ENCODE data around the gene PGGT1B. TPM values are rescaled to one million over a fixed set of nuclear protein-coding genes. Genes with fewer than 3 reads are reported as not detected.
"Not testable (repeated sequence)": the region's sequence is repeated elsewhere in the genome, so short reads cannot be mapped to it uniquely, and the experiment has no call there.

The PGGT1B gene
- total RNA-seq, 1 experiment from 2014 or later = 15.7 TPM

DNA sequence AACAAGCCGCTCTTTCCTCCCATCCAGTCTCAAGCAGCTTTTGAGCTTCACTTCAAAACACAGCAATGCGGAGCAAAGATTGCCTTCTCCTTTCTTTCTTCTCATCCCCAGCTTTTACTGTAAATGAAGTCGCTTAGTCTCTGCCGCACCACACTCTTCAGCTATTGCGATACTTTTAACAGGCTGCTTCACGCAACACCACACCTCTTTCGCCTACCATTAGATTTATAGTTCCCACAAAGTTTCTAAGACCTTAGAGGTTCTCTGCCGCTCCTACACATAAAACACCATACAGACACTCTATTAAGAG lies 711 bp downstream of the PGGT1B start:
- DNase-seq (ENCODE audit: extremely low read depth, low read depth) = no peak

DNA sequence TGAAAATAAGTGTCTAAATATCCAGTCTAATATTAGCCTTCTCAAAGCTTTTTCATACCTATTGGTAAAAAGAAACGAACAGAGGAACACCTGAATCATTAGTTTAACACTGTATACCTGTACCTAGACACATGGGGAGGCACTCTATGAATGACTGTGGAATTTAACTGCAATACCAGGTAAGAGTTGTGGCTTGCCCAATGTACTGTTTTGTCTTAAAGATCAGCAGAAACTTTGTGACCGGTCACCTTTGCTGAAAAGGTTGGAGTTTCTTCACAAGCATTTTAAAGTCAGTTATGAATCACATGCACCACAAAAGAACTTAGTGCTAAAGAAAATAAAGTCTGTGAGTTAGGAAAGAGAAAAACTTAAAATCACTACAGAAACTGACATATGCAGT lies 2.4 kb downstream of the PGGT1B start:
- DNase-seq (ENCODE audit: extremely low read depth, low read depth) = no peak

DNA sequence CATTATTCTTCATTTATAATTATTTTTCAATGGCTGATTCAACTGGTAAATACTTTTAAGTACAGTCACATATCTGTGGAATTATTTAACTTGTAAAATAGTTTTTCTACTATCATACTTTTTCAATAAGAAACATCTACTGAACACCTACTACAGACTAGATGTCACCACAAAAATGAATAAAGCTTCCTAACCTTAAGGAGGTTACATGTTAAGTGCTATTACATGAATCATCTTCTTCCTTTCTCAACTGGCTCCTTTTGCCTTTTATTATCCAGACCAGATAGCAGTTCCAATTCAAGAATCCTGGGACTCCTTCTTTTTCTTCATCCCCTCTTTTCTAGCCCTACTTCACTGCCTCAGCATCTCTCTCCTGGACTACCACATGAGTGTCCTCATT lies 4.7 kb downstream of the PGGT1B start:
- DNase-seq (ENCODE audit: extremely low read depth, low read depth) = no peak

DNA sequence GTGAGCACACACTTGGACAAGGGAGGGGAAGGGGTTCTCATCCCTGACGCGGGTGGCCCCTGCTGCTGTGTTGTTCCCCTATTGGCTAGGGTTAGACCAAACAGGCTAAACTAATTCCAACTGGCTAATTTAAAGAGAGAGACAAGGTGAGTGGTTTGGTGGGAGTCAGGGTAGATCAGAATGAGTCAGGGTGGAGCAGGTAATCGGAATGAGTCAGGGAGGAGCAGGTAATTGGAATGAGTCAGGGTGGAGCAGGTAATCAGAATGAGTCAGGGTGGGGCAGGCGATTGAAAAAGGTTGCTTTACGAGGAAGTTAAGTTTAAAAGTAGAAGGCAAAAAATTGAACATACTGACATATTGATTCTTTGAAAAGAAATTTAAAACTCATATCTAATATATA lies 13.3 kb downstream of the PGGT1B start:
- DNase-seq (ENCODE audit: extremely low read depth, low read depth) = not testable (repeated sequence)

DNA sequence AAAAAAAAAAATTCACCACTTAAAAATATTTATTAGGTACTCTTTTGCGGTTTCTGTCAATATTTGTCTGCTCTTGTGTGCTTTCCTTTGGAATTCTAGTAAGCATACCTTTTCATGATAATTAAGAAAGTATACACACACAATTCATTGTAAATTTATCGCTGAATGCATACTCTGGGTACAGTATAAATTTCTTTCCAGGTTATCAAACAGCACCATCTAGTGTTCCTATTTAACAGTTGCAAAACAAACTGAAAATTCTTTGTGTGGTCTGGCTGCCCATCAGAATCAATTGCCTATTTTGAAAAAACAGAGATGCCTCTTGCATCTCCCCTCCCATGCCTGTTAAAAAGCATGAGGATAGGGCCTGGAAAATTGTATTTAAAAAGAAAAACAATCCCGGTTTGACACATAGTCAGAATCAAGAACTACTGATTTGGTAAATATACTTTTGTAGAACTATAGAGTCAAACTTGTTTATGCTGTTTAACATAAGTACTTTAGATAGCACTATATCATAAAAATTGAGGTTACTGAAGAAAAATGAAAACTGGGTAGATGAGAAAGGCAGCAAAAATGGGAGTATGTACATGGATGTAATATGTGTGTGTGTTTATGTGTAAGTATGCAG lies 16.2 kb downstream of the PGGT1B start:
- DNase-seq (ENCODE audit: extremely low read depth, low read depth) = peak; percentile 58

DNA sequence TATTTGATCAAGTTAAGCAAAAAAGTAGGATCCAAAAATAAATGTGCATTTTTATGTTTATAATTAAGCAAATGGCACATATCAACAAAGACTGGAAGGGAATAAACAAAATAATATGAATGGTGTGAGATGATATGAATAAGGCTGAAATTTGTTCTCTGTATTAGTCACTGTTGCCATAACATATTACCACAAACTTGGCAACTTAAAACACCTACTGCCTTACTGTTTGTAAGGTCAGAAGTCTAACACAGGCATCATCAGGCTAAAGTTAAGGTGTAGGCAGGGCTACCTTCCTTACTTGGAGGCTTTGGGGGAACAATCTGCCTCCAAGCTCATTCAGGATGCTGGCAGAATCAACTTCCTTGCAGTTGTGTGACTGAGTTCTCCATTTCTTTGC lies 19.3 kb downstream of the PGGT1B start:
- no peak for DNase-seq (ENCODE audit: extremely low read depth, low read depth)

DNA sequence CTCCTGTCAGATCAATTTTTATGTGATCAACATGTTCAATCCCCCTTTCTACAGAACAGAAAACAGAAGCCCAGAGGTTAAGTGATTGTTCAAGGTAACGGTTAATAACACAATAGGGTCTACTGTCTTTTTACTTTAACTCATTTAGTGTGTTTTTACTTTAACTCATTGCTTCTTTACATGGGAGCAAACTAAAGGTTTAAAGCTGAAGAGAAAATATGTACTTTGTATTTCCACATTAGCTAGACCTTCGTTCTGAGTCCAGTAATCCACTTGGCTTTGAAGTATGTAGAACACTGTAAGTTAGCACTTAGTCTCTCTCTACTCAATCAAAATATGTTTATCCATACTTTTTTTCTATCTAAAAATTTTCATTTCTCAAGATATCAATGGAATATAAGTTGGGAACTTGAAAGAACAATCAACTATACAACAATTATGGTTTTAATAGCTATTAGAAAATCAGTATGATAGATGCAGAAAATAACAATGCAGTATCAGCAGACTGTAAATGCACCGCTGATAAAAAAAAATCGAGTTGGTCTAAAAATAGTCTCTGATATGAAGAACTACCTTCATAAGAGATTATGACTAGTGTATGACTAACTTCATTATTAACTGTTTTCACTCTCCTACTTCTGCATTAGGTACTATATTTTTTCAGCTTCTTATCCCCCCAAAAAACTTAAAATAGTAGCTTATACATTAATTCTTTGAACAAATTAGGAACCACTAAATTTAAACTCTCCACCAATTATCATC lies 20.6 kb downstream of the PGGT1B start:
- no peak for DNase-seq (ENCODE audit: extremely low read depth, low read depth)

DNA sequence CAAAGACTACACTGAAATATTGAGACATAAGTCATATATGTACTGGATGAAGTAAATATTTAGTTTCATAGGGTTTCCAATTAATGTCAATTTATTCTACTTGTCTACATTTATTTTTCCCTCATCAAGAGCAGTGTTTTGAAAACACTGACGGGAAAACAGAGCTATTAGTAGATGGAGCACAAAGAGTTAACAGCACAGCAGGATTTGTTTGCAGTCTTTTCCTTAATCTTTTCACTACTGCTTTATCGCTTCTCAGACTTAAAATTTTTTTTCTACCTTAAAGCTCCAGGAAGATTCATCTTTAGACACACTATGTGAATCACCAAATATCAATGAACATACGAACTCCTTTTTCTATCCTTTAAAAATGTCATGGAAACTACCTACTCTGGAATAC lies 25.6 kb downstream of the PGGT1B start:
- no peak for DNase-seq (ENCODE audit: extremely low read depth, low read depth)

DNA sequence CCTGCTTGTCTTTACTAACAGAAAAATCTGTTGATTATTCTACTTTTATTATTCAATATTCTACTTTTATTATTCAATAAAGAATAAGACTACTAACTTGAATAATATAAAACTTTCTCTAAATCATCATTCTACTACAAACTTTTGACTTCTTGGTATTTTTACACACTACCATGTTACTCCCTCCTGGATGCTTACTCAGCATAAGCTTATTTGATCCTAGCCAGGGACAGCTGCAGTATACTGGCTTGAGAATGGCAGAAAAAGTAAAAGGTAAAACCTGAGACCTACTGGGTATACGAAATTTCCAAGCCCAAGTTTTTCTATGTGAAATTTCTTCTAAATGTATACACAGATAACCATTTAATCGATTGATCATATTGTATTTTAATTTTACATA lies 26.1 kb downstream of the PGGT1B start:
- DNase-seq (ENCODE audit: extremely low read depth, low read depth) = no peak

DNA sequence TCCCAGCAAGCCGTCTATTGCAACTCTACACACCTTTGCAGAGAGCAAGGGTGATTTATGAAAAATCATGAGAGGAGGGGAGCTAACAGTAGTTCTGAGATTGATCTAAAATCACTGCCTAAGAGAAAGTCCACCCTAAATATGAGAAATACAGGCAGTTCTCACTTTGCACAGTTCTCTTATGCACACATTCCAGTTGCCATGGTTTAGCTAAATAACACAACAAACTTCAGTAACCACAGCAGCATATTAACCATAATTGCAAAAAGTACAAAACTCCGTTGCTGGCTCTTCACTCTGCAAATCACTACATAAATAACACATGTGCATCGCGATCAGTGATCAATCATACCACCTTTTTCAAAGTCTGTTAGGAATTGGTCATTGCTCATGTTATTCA lies 31.1 kb downstream of the PGGT1B start:
- no peak for DNase-seq (ENCODE audit: extremely low read depth, low read depth)

DNA sequence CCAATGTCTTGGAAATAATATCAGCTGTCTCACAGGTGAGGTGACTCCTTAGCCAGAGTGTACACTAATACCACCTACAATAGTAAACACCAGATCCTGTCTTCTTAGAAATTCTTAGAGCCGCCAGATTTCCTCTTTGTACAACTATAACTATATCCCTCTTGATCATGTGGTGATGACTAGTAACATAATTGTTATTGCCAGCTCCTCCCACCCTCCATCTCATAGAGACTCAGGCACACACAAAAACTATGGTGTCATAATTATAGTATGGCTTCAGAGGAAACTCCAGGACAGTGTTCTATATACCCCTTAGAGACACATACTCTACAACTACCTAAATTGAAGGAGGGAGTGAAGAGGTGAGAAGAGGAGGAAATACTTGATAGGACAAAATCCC lies 33.1 kb downstream of the PGGT1B start:
- no peak for DNase-seq (ENCODE audit: extremely low read depth, low read depth)

DNA sequence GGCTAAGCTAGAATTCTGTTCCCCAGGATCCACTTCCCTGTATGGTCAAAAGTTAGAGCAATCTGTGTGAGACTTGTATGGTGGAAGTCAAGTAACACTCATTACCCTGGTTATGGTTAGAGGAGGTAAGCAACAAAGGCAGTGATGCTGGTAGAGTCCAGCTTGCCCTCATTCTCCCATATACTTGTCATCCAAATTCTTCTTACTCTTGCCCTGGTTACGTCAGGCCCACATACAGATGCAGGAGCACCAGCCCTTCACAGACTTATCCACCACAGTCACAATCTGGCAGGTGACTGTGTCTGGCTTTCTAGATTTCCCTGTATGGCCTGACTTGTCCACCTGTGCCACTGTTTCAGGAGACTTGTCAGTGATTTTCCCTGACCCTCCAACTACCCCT lies 35.4 kb downstream of the PGGT1B start:
- DNase-seq (ENCODE audit: extremely low read depth, low read depth) = no peak

DNA sequence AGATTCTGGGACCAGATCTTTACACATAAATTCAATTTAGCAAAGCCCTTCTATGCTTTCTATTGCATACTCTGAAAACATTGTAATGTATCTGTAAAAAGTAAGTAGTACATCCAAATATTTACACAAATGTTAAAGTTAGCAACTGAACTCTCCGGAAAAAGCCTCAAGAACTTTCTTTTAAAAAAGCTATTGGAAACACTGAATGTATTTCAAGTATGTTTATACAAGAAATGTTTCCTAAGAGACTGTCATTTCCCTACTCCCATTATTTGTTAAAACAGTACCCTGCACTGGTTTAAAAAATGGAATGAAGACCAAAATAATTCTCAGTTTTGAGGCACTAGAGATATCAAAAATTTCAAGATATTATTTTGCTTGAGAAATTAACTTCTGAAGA lies 48.1 kb downstream of the PGGT1B start:
- no peak for DNase-seq (ENCODE audit: extremely low read depth, low read depth)

DNA sequence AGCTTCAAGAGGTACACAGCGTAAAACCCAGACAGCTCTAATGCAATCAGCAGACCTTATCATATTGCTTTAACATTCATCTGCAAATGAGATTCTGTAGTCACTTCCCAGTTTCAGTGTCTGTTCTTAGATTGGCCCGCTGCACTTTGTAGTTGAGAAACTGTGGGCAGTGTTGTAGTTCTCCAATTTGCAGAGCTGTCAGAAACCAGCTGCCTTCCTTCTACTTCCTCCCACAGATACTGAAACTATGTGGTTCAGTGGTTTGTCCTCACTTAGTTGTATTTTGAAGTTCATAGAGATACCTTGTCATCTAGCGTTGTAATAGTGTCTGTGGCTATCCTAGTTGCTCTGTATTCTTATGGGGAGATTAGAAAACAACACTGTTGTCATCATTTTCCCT lies 53.4 kb downstream of the PGGT1B start:
- DNase-seq (ENCODE audit: extremely low read depth, low read depth) = no peak

DNA sequence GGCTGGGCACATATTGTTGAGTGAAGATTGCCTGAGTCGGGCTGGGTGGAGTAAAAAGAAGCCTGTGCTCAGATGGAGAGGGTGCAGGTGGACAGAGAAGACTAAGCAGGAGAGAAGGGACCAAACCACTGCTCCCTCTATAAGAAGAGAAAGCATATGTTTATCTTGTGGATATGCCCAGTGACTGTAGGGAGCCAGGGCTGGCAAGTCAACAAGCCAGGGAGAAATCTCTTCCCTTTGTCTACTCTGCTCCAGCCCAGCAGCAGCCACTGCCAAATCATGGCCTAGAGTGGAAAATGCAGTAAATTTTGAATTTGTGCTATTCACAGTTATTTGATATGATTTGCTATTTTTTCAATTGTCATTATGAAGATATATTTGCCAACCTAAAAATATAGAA lies 59.7 kb downstream of the PGGT1B start:
- no peak for DNase-seq (ENCODE audit: extremely low read depth, low read depth)

DNA sequence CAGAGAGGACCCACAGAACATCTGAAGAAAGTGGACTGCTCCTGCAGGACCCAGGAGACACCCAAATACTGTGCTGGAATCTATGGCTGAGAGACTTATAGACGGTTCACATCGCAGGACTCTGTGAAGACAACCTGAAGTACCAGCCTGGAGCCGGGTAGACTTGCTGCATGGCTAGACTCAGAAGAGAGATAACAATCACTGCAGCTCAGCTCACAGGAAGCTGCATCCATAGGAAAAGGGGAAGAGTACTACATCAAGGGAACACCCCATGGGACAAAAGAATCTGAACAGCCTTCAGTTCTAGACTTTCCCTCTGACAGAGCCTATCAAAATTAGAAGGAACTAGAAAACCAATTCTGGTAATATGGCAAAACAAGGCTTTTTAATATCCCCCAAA lies 66.5 kb downstream of the PGGT1B start:
- no peak for DNase-seq (ENCODE audit: extremely low read depth, low read depth)

DNA sequence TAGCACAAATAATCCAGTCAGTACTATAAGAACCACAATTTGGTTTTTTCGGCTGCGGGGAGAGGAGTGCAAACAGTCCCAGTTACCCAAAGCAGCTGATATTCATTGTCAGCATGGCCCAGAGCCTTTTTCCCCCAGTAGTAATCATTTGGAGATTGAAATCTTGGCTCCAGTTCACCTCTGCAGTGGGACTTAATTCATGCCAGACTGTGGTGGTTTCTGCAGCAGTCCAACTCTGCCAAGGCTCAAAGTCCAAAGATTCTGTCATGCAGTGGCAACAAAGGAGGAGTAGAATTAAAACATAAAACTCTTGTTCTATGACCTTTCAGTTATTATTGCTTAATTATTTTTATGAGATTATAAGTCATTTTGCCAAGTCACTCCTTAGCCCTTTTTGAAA lies 68.0 kb downstream of the PGGT1B start:
- DNase-seq (ENCODE audit: extremely low read depth, low read depth) = no peak

DNA sequence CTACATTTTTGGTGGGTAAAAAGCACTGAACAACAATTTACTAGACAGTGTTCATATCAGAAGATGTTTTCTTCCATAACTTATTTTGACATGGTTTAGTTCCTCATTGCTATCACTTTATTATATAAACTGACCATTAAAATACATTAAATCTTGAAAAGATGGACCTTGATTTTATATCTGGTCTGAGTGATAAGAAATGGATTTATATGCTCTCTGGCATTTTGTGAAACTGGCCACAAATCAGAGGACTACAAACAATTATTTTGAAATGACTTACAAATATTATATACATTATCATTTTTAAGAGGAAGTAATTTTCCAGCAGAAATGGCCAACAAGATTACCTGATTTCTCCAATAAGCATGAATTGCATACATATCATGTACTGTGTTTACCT lies 69.4 kb downstream of the PGGT1B start:
- DNase-seq (ENCODE audit: extremely low read depth, low read depth) = no peak

DNA sequence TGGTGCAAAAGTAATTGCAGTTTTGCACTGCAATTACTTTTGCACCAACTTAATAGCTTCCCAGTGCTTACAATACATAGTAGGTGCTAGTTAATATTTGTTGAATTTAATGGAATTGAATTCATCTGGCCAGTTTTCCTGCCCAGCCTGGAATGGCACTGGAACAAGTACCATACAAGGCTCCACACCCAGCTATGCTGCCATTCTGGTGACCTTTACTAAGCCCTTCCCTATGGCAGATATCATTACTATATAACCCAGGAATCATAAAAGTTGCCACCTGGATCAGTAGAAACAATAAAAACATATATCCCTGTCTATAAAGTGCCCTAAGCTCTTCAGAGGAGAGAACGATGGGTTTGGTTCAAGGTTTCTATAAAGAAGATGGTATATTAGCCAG lies 70.6 kb downstream of the PGGT1B start:
- no peak for DNase-seq (ENCODE audit: extremely low read depth, low read depth)

DNA sequence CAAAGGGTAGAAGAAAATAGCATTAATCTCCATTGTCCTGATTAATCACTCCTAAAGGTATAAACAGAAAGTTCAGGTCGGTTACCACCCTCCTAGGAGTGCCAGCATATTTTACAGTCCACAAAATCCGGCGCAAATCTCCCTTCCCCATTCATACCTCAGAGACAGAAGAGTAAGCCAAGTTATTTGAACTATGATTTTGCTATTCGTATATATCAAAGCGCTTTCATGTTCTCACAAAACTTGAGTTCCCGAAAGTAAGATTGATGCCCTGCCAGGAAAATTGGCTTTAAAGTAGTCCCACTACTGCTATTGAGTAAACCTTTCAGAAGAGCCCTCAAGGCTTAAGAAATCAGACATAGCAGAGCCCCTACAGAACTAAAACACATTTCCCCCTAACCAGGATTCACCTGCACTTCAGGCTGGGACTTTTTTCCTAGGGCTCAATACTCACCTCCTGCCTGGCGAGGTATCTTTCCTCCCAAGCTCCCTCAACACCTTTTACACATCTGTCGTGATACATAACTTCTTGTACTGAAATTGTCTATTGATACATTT lies 71.1 kb downstream of the PGGT1B start:
- DNase-seq (ENCODE audit: extremely low read depth, low read depth) = no peak

DNA sequence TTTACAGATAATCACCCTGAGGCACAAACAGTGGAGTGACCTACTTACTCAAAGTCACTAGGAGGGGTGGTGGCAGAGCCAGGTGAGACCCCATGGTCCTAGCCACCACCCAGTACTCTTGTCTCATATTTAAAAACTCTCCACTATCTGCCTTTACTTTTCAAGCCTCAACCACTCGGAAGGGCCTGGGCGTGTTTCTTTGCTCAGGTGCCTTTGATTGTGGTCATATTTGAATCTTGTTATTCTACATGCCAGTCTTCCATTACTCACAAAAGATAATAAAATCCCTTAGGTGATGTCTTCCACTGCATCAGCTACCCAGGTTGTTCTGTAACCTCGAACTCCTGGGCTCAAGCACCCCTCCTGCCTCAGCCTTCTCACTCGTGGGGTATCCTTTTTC lies 72.3 kb downstream of the PGGT1B start:
- no peak for DNase-seq (ENCODE audit: extremely low read depth, low read depth)

DNA sequence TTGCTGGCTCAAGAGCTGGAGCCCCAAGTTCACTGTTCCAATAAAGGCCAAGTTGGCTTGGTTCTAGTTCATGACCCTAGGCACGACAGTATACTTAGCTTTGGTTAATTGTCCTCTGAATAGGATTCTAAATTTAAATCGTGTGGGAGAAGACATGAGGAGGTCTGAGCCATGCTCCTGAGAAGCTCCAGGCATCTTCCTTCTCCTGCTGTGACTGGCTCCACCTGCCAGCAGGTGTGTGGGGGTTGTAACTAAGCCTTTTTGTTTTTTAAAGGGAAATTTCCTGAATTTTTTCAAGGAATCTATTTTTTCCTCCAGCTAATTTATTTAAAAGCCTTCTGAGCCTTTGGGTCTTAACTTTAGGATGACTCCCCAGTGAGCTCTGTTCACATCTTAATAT lies 72.8 kb downstream of the PGGT1B start:
- DNase-seq (ENCODE audit: extremely low read depth, low read depth) = no peak

DNA sequence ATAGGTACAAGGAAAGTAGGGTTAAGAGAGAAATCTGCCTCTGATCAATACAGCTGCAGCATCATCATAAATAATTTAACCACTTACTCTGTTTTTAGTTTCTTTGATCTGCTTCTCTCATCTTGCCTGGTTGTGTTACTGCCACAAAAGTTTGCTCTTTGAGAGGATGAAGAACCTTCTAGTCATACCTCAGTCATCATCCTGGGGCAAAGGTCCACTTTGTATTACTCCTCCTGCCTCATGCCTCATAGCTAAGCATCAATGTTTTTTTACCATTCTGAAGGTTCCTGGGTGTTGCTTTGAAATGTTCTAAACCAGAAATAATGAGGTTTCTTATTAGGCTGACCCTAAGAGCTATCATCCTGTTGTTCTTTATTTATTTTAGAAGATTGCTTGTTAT lies 75.9 kb downstream of the PGGT1B start:
- no peak for DNase-seq (ENCODE audit: extremely low read depth, low read depth)

All from NCI-H460 (cell line).